ENCODE measurements around the gene C4orf50.

DNA sequence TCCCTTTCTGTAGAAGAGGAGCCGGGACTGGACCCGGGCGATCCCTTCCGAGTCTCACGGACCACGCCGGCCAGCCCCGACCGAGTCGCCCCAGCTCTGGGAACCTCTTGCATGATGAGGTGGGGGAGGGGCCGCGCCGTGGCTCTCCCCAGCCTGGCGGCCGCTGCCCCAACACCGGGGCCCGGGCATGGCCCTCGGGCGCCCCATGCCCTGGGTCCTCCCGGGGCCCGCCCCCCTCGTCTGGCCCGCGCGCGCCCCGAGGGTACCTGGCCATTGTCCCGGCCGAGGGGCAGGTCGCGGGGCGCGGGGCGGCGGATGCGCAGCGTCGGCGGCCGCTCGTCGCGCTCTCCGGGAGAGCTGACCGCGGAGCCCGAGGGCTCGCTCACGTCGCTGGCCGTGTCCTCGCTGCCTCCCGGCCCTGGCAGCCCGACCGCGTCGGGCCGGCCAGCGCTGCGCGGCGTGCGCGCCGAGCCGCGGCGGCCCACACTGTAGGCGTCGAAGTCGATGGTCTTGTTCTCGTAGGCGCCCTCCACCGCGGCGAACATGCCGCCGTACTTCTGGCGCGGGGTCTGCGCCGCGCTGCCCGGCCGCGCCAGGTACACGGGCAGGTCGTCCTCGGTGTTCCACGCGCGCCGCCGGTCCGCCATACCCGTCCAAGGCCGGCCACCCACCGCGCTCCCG is 125.8 kb downstream of the C4orf50 start:
- TF ChIP-seq CTCF (IDR thresholded peaks at IDR 0.05) (no peak), EP300 (IDR thresholded peaks at IDR 0.05; ENCODE audit: low read depth) (no peak), POLR2A (IDR thresholded peaks at IDR 0.05) (no peak)
